ENCODE data around the gene CDH4.

CDH4 gene

DNA sequence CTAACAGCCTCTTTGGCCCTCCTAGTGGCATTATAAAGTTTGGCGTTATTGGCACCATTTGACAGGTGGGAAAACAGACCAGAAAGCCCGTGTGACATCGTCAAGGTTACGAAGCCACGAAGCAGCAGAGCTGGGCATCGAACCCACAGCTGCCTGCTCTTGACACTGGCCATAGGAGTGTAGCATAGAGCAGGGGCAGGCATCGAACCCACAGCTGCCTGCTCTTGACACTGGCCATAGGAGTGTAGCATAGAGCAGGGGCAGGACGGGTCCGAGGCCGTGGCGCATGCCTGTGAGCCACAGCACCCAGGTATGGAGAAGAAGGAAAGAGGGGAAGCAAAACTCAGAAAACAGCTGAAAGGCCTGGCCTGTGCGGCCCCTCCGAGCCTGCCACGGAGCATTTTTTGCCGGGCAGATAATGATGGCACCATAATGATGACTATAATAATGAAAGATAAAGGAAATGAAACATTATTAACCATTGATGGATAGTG, 33.1 kb downstream of the CDH4 start:
- DNase-seq: no peak

DNA sequence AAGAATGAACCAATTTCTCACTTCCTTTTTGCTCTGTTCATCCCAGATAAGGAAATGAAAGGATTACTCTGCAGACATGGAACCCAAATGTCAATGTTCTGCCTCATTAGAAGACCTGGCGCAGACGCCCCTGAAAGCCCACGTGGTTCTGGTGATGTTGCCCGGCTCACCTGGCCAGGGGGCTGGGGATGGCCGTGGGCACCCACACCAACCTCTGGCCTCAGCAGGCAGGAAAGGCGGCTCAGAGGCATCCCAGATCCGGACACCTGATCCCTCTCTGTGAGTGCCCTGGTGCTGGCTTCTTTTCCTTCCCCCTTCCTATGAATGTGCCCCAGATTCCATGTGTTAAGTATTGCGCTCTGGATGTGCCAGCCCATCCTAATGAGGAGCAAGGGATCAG, 33.6 kb downstream of the CDH4 start:
- no peak for DNase-seq

DNA sequence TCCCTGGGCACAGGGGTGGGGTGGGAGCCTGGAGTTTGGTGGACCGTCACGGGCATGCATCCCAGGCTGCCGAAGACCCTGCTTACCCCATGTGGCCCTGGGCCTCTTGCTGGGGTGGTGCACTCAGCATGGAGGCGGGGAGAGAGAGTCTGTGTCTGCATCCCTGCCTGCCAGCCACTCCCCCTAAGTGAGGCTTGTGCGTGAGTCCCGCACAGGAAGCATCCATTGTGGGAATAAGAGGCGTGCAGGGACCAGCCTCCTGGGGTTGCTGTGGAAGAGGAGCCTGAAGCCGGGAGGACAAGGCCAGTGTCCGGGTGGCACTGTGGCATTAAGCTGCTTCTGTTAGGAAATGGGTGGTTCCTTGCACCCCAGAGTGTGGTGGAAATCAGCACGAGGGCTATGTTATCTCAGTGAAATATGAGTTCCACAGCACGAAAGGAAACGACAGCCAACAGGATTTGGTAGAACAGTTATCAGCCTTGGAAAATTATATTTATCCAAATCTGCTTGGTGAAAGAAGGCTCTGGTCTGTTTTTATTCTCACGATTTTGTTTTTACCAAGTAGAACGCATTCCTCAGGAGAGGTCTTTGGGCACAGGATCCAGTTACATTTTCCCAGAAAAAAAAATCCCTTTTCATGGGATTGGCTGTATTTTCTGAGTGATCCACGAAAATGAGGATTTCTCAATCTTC, 35.7 kb downstream of the CDH4 start:
- no peak for DNase-seq

DNA sequence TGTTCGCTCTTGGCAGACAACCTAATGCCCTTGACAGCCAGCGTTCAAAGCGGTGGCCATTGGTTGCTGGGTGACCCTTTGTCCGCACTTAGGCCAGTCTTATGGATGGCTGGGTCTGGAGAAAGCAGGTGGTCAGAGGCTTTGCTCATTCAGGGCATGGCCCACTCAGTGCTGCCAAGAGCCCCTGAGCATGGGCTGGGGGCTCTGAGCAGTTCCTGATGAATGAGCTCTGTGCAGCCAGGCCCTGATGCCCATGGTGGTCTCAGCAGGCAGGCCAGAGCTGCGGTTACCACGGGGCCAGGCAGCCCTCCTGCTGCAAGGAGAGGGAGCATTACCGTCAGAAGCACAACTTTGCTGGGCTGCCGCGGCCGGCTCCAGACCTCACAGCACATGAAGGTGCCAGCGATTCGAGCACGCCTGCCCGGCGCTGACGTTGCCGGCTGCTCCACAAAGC, 36.3 kb downstream of the CDH4 start:
- no peak for DNase-seq

DNA sequence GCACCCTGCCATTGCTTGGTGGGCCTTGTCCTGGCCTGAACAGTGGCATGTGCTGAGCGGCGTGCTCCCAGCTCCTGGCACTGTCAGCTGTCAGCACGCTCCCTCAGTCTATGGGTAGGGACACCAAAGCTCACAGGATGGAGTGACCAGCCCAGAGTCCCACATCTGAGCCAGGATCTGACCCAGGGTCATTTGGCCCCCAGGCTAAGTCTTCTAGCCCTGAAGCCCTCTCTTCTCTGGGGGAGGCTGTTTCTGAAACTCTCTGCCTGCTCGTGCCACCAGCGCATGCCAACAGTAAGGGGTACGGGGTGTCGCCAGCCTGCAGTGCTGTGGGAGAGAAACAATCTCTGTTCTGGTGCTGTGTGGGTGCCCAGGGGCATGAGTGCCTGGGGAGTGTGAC, 37.1 kb downstream of the CDH4 start:
- DNase-seq: no peak

DNA sequence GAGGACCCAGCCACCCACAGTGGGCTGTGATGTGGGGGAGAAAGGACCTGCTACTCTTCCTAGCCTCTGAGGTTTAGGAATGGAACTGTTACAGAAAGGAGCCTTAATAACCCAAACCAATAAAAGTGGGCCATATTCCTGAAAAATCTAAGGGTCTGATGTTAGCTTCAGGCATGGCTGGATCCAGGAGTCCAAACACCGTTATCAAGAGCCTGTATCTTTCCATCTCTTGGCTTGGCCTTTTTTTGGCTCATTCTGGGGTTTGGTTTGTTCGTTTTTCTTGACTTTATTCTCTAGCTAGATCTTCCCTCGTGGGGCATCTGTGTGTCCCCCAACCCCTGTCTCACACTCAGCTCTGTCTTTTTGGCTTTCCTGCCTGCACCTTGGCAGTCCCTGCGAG, 38.7 kb downstream of the CDH4 start:
- DNase-seq: no peak

DNA sequence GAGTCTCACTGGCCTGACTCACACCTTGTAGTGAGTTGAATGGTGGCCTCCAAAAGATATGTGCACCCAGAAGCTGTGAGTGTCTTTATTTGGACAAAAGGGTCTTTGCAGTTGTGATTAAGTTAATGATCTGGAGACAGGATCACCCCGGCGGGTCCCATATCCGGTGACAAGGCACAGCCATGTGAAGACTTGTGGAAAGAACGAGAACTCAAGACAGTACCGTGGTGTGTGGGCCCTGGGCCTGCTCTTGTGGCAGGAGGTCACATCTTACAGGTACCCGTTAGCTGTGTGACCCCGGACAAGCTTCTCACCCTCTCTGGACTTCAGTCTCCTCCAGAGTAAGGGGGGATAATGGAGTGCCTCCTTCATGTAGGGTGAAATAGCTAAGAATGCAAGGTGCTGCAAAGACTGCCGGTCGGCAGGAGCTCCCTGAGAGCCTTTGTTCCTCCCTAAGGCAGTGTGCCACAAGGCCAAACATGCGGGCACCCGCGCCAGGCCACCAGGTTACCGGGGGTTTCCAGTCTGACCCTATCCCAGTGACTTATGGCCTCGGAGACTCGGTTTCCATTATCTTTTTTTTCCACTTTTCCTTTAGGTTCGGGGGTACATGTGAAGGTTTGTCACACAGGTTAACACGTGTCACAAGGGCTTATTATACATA, 39.2 kb downstream of the CDH4 start:
- DNase-seq: no peak

DNA sequence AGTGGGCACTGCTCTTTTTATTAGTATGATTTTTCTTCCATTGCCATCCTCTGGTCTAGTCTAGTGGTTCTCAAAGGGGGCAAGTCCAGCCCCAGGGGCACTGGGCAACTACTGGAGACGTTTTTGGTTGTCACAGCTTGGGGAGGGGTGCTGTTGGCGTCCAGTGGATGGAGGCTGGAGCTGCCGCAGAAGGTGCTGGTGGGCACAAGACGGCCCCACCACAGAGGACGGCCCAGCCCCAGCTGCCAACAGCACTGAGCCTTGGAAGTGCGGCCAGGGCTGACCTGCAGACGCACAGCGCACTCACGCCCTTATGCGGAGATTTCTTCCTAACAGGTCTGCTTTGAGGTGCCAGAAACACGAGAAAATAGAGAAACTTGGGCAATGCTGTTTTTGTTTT, 40.3 kb downstream of the CDH4 start:
- DNase-seq: no peak

DNA sequence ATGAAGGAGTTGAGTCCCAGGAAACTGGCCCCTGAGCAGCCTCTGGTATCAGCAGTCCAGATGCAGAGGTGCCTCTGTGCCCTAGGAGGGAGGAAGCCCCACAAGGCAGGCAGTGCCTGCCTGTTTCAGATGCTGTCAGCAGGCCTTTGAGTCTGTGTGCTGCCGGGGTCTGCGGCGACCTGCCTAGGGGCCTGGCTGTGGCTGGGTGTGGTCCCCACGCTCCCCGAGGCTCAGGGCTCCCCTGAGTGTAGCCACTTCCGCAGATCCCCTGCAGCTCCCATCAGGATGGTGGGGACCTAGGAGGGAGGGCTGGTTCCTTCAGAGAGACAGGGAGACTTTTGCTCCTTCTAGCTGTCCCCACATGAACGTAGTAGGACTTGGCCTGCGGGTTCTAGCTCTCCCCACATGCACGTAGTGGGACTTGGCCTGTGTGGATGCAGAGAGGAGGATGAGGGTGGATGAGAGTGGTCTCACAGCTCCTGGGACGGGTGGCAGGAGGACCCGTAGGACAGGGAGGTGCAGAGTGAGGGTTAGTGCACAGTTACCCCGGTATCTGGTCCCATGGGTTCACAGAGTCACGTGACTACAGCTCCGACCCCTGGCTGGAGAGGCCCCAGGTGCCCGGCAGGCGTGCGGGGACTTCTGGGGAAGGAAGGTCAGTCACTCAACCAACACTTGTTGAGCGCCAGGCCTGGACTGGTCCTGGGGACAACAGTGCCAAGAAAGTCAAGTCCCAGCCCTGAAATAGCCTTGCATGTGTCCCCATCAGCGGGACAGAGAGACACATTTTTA, 41.0 kb downstream of the CDH4 start:
- DNase-seq: no peak

DNA sequence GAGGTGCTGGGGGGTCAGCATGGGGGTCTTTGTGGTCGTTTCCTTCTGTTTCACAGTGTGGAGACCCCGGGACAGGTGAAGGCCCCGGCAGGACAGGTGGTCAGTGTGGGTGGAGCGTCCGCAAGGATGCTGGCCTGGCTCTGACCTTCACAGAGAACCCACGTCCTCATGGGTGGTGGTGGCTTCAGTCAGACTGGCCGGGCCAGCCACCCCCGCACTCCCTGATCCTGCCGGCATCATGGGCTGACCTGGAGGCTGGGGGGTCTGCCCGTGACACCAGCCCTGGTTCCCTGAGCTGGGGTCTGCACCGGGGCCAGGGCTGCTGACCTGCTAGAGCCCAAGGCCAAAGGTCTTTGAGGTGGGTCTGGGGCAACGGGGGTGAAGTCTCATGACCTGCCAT, 41.9 kb downstream of the CDH4 start:
- DNase-seq: no peak

DNA sequence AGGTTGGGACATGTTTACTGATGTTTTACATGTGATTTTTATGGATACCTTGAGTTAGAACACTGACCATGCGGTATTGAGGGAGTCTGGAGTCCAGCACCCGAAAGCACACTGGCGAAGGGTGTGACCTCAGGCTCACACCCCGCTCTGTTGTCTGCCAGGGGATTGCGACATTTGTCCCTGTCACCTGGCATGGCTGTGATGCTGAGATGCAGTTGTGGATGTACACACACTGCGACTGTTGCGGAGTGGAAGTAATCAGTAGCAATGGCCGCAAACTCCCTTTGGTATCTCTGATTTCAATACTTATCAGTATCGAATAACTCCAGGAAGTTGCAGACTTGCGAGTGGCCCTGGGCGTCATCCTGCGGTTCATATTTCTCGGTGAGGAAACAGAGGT, 43.2 kb downstream of the CDH4 start:
- no peak for DNase-seq

DNA sequence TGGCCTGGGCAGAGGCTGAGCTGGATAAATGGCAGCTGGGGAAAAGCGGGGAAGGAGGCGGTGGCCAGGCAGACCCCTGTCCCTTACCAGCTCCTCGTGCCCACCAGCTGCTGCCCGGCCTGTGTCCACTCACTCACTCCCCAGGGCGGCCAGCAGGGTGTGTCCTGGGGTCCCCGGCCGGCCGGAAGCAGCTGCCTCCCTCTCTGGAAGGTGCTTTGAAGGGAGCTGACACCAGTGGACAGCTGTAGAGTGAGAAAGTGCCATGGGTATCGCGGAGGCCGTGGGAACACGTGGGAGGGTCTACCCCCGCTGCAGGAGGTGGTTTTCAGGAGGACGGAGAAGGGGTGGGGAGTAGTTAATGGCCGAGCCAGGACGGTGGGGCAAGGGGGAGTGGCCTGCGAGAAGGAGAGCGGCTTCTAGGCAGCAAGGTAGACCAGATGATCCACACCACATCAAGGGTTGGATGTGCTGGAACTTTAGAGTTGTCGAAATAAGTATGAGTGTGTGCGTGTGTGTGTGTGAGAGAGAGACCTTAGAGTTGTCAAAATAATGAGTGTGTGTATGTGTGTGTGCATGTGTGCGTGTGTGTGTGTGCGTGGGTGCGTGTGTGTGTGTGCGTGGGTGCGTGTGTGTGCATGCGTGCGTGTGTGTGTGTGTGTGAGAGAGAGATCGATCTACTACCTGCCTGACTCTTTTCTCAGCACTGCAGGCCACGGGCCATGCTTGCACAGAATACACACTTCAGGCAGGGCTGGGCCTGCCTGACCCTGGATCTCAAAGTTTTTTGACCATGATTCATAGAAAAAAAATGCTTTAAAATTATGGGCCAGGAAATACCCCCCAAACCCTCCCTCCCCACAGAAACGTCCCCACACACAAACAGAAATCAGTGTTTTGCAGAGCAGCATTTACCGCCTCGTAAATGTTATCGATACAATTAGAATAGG, 43.9 kb downstream of the CDH4 start:
- no peak for DNase-seq

DNA sequence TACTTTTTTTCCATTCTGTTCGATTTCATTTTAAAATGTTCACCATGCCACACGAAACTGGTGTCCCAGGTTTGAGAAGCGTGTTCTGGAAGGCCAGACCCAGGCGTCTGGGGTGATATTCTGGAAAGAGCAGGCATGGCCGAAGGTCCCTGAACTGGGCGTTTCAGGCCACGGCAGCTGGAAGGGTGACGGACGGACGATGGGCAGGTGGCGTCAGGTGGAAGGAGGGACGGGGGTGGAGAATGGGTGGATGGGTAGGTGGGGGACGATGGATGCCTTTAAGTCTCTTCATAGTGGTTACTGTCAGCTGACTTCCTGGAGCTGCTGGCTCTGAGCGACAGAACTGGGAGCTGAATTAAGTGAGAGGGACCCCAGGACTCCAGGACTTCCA, 44.6 kb downstream of the CDH4 start:
- no peak for DNase-seq

DNA sequence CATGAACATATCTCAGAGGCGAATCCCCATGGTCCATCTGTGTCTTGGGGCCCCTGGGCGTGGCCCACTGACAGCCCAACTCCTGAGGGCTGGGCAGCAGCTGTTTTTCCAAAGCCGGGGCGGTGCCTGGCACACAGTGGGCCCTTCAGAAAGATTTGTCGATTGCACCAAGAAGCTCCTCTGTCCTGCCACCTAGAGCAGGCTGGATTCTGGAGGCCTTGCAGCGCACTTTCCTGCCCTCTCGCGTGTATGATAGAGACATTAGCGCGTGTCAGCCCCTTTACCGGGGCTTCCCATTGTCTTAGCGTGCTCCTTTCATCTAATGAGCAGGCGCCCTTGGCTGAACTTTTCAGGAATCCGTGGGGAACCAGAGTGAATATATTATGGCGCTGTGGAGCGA, 45.4 kb downstream of the CDH4 start:
- no peak for DNase-seq

DNA sequence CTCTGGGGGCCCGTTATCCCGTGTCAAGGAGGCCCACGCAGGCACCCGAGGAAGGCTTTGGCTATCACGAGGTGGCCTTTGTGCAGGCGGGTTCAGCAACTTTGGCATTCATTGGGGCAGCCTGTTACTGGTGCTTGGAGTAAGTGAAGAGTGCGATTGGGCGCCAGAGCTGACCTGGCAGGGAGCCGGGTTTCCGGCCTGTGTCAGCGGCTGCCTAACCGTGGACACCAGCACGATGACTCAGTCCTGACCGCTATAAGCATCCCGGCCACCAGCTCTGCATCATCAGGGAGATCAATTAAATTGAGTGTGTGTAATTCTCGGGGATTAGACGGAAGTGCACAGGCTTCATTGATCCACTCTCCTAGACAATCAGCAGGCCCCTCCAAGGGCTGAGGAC, 45.9 kb downstream of the CDH4 start:
- DNase-seq: no peak

DNA sequence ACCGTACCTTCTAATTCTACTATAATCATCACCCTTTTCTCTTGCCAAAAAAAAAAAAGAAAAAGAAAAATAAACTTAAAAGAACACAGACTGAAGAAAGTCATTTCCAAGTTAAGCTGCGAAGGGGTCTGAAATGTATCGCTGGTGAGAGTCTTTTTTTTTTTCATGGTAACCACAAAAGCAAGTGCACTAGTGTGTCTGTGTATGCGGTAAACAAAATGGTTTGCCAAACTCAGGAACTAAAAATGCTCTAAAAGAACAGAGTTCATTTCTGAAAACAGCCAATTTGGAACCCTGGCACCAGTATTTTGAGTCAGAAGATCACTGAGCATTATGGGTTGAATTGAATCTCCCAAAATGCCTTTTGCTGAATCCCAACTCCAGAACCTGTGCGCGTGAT, 46.6 kb downstream of the CDH4 start:
- DNase-seq: no peak

DNA sequence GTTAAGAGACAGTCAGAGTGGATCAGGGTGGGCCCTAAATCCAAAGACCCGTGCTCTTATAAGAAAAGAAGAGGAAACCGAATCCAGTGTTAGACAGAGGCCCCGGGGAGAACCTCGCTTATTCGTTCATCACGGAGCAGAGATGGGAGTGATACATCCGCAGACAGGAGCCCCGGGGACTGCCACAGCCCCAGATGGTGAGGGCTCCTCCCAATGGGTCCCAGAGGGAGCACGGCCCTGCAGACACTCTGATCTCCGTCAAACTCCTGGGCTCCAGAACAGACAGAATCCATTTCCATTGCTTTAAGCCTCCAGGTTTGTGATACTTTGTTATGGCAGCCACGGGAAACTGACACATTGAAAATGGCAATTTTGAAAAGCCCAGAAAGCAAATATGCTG, 47.0 kb downstream of the CDH4 start:
- no peak for DNase-seq

DNA sequence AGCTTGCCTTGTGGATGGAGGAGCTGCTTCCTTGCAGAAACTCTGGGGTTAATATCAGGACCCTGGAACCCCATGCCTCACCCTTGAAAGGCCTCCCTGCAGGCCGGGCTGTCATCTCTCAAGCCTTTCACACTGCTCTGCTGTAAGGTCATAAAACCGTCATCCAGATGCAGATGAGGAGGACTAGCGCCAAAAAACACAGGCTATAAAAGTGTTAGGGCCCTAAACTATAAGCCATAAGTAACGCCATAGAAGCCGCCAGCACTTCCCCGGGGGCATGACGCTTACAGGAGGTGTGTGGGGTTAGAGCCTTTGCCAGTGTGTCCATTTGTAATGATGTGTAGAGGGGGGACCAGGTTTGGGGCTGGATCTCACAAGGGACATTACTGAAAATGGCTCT, 47.6 kb downstream of the CDH4 start:
- DNase-seq: no peak

DNA sequence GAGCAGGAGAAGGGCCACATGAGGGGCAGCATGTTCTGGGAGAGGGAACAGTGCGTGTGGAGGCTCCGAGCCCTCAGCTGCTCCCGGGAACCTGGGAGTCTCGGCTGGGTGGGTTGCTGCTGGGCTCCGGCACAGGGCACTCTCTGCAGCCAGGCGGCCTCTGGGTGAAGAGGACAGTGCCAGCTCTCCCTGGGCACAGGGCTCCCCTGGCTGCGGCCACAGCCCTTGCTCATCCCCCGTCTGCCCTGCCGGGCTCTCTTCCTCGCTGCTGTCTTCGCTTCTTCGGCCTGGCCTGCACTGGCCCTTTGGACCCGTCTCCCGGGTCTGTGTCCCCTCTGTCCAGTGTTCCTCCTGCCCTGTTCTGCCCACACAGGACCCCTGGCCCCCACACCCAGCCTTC, 48.2 kb downstream of the CDH4 start:
- no peak for DNase-seq

DNA sequence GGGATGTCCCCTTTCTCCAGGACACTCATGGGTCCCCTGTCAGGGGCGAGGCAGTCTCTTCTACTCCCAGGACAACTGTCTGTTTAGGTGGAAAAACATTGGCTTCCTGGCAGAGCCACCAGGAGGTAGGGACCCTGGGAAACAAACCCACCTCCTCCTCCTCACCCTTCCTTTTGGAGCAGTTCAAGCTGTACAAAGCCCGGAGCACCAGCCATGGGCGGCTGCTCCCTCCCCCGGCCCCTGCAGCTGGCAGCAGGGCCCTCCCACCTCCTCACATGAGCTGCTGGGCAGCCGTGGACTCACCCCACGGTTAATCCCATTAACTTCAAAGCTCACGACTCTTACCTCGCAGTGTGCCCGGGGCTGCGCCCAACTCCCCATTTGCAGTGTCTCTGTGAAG, 48.6 kb downstream of the CDH4 start:
- no peak for DNase-seq

DNA sequence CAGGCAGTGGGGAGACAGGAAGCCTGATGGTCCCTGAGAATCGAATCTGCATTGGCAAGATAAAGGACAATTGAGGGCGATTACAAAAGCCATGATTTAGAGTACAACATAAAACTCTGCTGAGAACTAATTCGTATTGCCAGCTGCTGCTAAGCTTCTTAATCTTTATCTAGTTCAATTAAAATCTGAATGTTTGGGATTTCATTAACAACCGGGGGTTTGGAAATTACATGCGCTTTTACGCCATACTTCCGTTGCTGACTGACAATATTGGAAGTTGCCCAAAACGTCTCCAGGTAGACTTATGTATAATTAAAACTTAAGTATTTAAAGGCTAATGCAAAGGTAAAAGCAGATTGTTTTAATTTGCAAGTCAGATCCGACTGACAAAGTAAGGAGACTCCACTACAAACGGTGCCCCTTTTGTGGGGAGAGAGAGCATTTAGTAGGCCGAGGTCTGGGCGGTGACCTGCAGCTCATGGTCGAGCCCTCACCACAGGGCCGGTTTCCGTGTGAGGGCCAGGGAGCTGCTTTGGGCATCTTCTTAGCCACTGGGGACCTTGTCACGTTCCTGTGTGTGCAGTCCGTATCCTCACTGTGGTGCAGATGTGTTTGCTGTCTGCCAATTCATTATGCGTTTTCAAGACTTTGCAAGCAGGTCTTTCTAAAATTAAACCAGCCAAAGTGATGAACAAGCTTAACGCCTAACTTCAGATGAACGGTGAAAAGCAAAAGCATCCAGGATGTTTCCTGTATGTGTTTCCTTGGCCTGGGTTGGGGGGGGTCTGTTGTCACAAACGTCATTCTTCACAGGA, 49.9 kb downstream of the CDH4 start:
- DNase-seq: no peak

DNA sequence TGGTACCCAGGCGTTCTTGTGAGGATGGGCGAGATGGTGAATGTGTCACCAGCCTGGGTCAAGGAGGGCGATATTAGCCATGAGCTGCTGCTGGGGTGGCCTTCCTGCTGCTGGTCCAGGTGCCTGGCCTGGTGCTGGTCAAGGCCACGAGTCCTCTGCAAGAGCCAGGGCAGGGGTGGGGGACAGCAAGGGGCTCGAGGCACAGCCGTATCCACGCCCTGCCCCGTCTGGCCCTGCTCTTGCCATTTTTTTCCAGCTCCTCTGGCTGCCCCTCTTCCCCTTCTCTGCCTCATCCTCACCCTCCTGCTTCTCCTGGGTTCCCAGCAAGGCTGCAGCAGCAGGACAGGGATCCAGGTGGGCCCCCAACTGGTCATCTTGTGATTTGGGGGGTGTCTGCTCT, 51.2 kb downstream of the CDH4 start:
- DNase-seq: no peak
